HG03135 (cell line): ENCODE measurements around the gene RPS27.
"Not testable (repeated sequence)": the region's sequence is repeated elsewhere in the genome, so short reads cannot be mapped to it uniquely, and the experiment has no call there.

Experiments
- ATAC-seq: cut with Tn5 transposase; IDR thresholded peaks from one replicate; pipeline ENCODE4 v1.9.1; 2021; ENCODE audit warnings: mild to moderate bottlenecking, moderate library complexity; ENCODE audit not compliant: unreplicated experiment

The RPS27 gene

GRCh38 chr1:153985341-153985912 lies 5.1 kb upstream of the RPS27 start:
- ATAC-seq: no peak

- no peak for ATAC-seq
These were observed 4.4 kb upstream of the RPS27 start, which contains the start of gene RAB13 for GRCh38 chr1:153985941-153986761. RAB13 (minus strand) TSS chr1:153986339; CDS start chr1:153986236, 103 bp downstream.

- ATAC-seq: no peak
These were observed 2.9 kb upstream of the RPS27 start for GRCh38 chr1:153987621-153988020.

- ATAC-seq: no peak
These were observed 629 bp downstream of the RPS27 start for GRCh38 chr1:153991151-153991630.

- ATAC-seq: no peak
These were observed 1.2 kb downstream of the RPS27 start for GRCh38 chr1:153991806-153992205.

GRCh38 chr1:153995202-153995601 lies 4.6 kb downstream of the RPS27 start:
- ATAC-seq: no peak

- ATAC-seq: no peak
These were observed 5.1 kb downstream of the RPS27 start for GRCh38 chr1:153995640-153996039.

GRCh38 chr1:153996882-153997281 lies 6.3 kb downstream of the RPS27 start:
- not testable (repeated sequence) for ATAC-seq

GRCh38 chr1:154000420-154000819 lies 9.9 kb downstream of the RPS27 start:
- no peak for ATAC-seq

- ATAC-seq: no peak
These were observed 15.6 kb downstream of the RPS27 start for GRCh38 chr1:154006136-154006535.

GRCh38 chr1:154012129-154012528 lies 21.6 kb downstream of the RPS27 start:
- no peak for ATAC-seq

GRCh38 chr1:154012543-154012942 lies 22.0 kb downstream of the RPS27 start:
- not testable (repeated sequence) for ATAC-seq

- ATAC-seq: no peak
These were observed 23.8 kb downstream of the RPS27 start for GRCh38 chr1:154014154-154014907.

GRCh38 chr1:154019269-154019668 lies 28.7 kb downstream of the RPS27 start:
- no peak for ATAC-seq

- no peak for ATAC-seq
These were observed 29.4 kb downstream of the RPS27 start for GRCh38 chr1:154019940-154020339.

GRCh38 chr1:154033697-154034096 lies 43.1 kb downstream of the RPS27 start:
- ATAC-seq: not testable (repeated sequence)
